ENCODE data around the gene ZBED4. TPM values are rescaled to one million over a fixed set of nuclear protein-coding genes. Genes with fewer than 3 reads are reported as not detected.
"Not testable (repeated sequence)": the region's sequence is repeated elsewhere in the genome, so short reads cannot be mapped to it uniquely, and the experiment has no call there.

The ZBED4 gene
- total RNA-seq, 1 donor from 2014 or later, result 36.5 TPM

GRCh38 chr22:49817359-49817758 is 36.3 kb upstream of the ZBED4 start:
- Mint-ChIP-seq H3K9me3 (ENCODE audit: low read depth) (no peaks in the 10 kb centered on the region), H3K4me3 (ENCODE audit: low read depth) (no peak overlapping the region), H3K27me3 (no peaks in the 10 kb centered on the region), H3K36me3 (ENCODE audit: insufficient read depth) (peaks cover 28% of the 10 kb centered on the region), H3K4me1 (ENCODE audit: low read depth) (no peaks in the 10 kb centered on the region), H3K27ac (peak overlapping the region; percentile 27)
- DNase-seq (ENCODE audit: low spot score, unreplicated experiment), result no peak
- no peak for TF ChIP-seq CTCF (IDR thresholded peaks at IDR 0.05; ENCODE audit: unreplicated experiment)

- H3K36me3 Mint-ChIP-seq (ENCODE audit: insufficient read depth), result peaks cover 41% of the 10 kb centered on the region
- no peaks in the 10 kb centered on the region for H3K9me3 Mint-ChIP-seq (ENCODE audit: low read depth)
- H3K4me3 Mint-ChIP-seq (ENCODE audit: low read depth), result no peak overlapping the region
- DNase-seq (ENCODE audit: low spot score, unreplicated experiment), result no peak
- H3K27me3 Mint-ChIP-seq, result no peaks in the 10 kb centered on the region
- peaks cover 26% of the 10 kb centered on the region for H3K4me1 Mint-ChIP-seq (ENCODE audit: low read depth)
- no peak for TF ChIP-seq CTCF (IDR thresholded peaks at IDR 0.05; ENCODE audit: unreplicated experiment)
- H3K27ac Mint-ChIP-seq, result no peak overlapping the region
Measured at GRCh38 chr22:49820984-49821383, 32.7 kb upstream of the ZBED4 start.

GRCh38 chr22:49821741-49822140 is 31.9 kb upstream of the ZBED4 start:
- H3K9me3 Mint-ChIP-seq (ENCODE audit: low read depth); H3K4me3 Mint-ChIP-seq (ENCODE audit: low read depth); H3K27me3 Mint-ChIP-seq; DNase-seq (ENCODE audit: low spot score, unreplicated experiment): not testable (repeated sequence)
- peak overlapping the region; percentile 41 for H3K27ac Mint-ChIP-seq
- H3K36me3 Mint-ChIP-seq (ENCODE audit: insufficient read depth), result peaks cover 41% of the 10 kb centered on the region
- H3K4me1 Mint-ChIP-seq (ENCODE audit: low read depth), result peaks cover 27% of the 10 kb centered on the region

GRCh38 chr22:49823289-49824045 is 30.2 kb upstream of the ZBED4 start:
- Mint-ChIP-seq H3K27me3 (no peaks in the 10 kb centered on the region), H3K36me3 (ENCODE audit: insufficient read depth) (peaks cover 29% of the 10 kb centered on the region), H3K4me3 (ENCODE audit: low read depth) (no peak overlapping the region), H3K4me1 (ENCODE audit: low read depth) (peaks cover 27% of the 10 kb centered on the region), H3K9me3 (ENCODE audit: low read depth) (no peaks in the 10 kb centered on the region), H3K27ac (no peak overlapping the region)
- no peak for DNase-seq (ENCODE audit: low spot score, unreplicated experiment)
- no peak for TF ChIP-seq CTCF (IDR thresholded peaks at IDR 0.05; ENCODE audit: unreplicated experiment)

GRCh38 chr22:49824185-49824925 is 29.3 kb upstream of the ZBED4 start:
- H3K36me3 Mint-ChIP-seq (ENCODE audit: insufficient read depth), result peaks cover 27% of the 10 kb centered on the region
- peak overlapping the region; percentile 86 for H3K27ac Mint-ChIP-seq
- H3K4me1 Mint-ChIP-seq (ENCODE audit: low read depth), result peaks cover 27% of the 10 kb centered on the region
- H3K9me3 Mint-ChIP-seq (ENCODE audit: low read depth), result peaks cover 1% of the 10 kb centered on the region
- H3K27me3 Mint-ChIP-seq, result no peaks in the 10 kb centered on the region
- peak overlapping the region; percentile 84 for H3K4me3 Mint-ChIP-seq (ENCODE audit: low read depth)
- no peak for TF ChIP-seq CTCF (IDR thresholded peaks at IDR 0.05; ENCODE audit: unreplicated experiment)
- DNase-seq (ENCODE audit: low spot score, unreplicated experiment), result no peak

Measured in progenitor cell of endocrine pancreas (in vitro differentiated cells).